ENCODE data around the gene IPO13.

GRCh38 chr1:43935711-43936427 is 10.9 kb upstream of the IPO13 start:
- TF ChIP-seq CTCF (IDR thresholded peaks at IDR 0.05): no peak
- no peak for TF ChIP-seq POLR2A (IDR thresholded peaks at IDR 0.05)
